Epidermal melanocyte (primary cell): ENCODE results near the gene PLPPR5.
"Not testable (repeated sequence)": the region's sequence is repeated elsewhere in the genome, so short reads cannot be mapped to it uniquely, and the experiment has no call there.

ENCODE experiments used
- DNase-seq: peaks from one replicate; pipeline ENCODE4 v3.0.0; 2011; ENCODE audit warnings: low spot score; ENCODE audit not compliant: insufficient read length

Gene PLPPR5, protein sequence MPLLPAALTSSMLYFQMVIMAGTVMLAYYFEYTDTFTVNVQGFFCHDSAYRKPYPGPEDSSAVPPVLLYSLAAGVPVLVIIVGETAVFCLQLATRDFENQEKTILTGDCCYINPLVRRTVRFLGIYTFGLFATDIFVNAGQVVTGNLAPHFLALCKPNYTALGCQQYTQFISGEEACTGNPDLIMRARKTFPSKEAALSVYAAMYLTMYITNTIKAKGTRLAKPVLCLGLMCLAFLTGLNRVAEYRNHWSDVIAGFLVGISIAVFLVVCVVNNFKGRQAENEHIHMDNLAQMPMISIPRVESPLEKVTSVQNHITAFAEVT

DNA sequence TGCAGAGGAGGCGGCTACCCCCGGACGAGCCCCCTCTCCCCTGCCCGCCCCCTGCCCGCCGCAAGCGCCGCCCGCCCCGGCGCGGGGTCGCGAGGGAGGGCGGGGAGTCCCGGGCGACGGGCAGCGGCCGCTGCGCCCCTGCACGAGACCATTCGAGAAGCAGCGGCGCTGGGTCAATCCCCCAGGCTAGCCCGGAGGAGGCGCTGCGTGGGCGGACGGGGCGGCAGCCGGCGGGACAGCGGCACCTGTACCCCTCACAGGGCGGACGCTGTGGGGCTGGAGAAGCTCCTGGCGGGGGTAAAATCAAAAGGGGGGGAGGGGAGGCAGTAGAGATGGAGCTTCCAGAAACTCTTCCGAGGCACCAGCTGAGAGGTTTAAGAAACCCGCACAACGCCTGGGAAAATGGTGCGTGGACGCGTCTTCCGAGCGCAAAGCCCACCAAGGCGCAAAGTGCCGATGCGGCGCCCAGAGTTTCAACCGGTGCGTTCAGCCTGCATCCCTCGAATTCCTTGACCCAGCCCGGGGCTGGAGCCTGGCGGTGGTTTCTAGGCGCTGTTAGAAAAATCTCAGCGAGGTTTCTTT lies at the start of gene PLPPR5:
Gene PLPPR5 (minus strand): TSS at position 1 of the 582 bp plus-strand sequence. CDS start 190 bp downstream, outside the sequence.
- DNase-seq: no peak

DNA sequence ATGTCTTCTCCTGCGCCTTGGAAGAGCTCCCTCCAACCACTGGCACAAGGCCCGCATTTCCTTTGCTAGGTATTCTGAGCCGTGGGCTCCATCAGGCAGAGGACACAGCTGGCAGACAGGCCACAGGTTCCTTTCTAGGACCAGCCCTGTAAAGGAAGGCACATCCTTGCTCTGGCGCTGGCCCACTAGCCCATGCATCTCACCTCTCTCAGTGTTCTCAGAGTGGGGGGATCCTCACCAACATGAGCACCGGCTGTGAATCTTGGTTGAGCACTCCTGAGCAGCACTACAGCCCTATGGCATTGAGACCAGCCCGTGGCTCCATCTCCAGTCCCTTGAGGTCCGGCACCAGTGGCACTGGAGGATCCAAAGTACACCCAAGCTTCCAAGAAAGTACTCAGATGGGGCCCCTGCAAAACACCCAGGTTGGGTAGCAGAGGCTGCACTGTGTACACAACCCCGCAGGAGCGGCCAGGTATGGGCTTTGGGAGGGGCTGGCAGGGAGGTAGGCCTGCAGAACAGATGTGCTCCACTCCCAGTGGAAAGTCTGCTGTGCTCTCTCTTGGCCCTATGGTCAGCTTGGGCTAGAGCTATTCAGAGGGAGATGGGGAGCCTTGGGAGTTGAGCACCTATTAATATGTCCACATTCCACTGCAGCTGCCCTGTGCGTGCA lies 47.1 kb upstream of the PLPPR5 start:
- no peak for DNase-seq

DNA sequence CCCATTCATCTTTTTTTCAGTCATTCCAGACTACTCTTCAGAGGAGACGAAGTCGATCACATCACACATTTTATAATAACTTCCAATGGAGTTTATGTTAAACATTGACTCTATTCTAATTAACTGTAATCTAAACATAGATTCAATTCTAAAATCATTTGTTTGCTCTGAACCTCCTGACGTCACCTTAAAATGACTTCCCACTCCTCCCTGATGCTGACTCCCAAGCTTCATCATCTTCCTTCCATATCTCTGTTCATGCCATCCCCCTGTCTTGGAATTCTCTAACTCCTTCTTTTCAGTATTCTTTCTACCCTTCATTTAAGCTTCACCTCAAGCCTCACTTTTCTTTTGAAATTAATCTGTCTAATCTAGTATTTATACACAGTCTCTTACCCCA lies 45.1 kb upstream of the PLPPR5 start:
- no peak for DNase-seq

DNA sequence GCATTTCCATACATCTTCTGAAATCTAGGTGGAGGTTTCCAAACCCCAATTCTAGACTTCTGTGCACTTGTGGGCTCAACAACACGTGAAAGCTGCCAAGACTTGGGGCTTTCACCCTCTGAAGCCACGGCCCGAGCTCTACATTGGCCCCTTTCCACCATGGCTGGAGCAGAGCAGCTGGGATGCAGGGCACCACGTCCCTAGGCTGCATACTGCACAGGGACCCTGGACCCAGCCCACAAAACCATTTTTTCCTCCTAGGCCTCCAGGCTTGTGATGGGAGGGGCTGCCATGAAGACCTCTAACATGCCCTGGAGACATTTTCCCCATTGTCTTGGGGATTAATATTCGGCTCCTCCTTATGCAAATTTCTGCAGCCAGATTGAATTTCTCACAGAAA lies 32.1 kb upstream of the PLPPR5 start:
- not testable (repeated sequence) for DNase-seq

DNA sequence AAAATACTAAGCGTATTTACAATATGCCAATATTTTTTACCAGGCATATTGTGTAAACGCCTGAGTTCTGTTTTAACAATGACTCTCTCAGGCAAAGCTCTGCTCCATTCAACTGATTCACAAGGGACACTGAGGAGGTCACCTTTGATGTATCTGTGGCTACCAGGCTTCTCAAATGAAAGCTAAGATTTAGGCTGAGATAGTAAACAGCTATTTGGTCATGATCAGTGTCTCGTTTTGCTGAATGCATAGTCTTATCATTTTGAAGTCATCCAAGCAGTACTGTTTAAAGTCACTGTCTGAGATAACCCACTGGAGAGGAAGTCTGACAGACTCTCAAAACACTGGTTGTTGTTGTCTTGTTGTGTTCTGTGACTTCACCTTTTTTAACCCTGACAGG lies 13.7 kb upstream of the PLPPR5 start:
- no peak for DNase-seq

DNA sequence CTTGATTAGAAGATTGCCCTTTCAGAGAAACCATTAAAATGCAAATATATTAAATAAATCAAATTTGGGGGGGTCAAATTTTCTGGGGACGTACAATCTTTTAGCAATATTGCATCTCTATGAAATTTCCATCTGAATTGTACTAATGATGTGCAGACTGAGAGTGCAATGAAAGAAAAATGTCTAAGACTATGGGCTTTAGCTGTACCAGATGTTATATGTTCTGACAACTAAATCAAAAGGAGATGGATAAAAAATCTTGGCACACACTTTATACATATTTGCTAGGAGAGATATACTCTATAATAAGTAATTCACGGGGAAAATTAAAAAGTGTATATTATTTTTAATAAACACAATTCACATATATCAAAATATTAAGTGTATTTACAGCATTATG lies 13.0 kb upstream of the PLPPR5 start:
- DNase-seq: no peak

DNA sequence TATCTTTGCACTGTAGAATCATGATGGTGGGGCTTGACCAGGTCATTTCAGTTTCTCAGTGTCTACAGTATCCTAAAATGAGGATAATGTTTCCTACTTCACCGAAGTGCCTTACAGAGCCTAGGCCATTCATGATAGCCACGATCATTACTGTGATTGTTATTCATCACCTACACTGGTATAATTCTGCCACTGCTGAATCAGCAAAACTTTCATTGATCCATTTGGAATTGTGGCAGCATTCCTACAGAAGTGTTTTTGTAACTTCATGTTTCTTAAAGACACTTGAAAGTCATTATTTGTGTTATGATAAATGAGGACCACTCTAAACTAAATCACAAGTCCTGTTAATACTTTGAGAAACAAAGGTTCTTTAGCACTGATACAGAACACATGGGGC lies 6.0 kb upstream of the PLPPR5 start:
- DNase-seq: no peak

DNA sequence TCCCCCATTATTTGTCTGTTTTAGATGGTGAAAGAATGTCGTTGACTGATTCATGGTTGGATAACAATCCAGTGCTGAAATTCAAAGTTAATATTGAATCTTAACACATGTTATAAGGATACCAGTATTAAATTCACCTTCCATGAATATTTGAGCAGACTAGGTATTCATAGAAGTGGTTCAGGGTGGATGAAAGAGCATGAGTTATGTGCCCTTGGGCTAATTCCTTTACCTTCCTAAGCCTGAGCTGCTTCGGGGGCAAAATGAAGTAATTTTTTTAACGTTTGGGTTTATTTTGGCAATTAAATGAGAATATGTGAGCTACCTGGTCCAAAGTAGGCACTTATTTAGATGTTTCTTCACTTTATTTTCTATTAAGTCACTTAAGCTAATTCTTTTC lies 2.7 kb upstream of the PLPPR5 start:
- no peak for DNase-seq

DNA sequence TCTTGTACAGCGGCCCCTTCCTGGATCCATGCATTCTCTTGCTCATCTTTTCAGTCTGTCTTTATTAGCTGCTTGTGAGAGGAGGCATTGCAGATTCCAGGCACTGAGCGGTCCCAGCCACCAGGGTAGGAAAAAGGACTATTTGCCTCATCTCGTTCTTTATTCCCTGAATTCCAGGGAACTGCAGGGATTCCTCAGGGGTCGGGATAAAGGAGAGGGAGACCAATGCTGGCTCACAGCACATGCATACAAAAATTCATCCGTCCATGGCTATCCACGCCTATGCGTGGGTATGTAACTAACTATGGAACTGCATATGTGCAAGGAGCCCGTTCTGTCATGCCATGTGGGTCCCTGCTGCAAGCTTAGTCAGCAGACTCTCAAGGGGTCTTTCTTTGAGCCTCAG lies 879 bp upstream of the PLPPR5 start:
- no peak for DNase-seq

DNA sequence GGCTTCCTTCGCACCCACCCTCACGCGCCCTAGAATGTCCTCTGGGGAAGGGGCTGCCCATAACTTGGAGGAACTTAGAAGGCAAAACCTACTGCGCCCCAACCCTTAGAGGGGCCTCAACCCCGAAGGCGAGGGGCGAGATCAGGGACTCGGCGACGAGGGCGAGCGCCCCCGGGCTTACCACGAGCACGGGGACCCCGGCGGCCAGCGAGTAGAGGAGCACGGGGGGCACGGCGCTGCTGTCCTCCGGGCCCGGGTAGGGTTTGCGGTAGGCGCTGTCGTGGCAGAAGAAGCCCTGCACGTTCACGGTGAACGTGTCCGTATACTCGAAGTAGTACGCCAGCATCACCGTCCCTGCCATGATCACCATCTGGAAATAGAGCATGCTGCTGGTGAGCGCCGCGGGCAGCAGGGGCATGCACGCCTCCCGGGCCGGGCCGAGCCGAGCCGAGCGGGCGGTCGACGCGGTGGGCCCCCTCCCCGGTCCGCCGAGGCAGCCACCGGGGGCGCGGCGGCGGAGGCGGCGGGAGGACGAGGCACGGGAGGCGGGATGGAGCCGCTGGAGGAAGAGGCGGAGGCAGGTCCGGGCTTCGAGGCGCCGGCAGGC lies 304 bp downstream of the PLPPR5 start:
- no peak for DNase-seq

DNA sequence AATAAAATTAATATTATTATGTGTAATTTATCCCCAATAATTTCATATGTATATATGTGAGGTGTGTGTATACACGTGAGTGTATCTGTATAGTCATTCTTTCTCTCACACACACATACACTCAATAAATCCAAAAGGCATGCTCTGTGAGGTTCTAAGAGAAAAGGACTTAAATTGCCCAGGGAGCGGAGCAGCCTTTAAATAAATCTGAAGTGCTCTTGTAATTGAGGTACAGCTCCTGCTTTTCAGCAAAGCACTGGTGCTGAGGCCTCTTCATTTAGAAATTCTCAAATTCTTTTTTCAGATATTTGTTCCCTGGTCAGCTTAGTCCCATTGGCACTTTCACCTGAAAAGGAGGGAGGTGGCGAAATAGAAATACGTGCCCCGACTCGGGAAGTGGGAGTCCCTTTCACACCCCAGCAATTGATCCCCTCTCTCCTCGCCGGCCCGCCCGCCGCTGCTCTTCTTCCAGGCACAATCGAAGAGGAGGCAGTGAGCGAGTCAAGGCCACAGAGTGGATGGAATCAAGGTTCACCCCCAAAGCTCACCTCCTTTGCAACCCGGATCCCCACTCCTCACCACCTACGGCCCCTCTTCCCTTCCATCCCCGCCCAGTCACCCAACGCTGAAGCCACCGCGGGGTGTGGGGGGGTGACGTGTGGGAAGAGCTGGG lies 944 bp downstream of the PLPPR5 start:
- no peak for DNase-seq

DNA sequence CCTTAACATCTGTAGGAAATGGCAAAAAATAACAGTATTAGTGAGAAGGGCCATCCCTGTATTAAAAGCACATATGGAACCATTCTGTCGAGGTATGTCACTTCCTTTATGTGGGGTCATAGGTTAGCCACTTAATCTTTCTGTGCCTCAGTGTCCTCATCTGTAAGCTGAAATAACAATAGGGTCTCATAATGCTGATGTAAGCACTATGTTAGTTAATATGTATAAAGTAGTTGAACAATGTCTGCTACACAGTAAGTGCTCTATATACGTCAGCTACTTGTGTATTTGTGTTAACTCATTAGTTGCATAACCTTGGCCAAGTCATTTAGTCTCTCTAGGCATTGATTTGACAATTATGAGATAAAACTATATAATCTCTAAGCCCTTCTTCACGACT lies 11.8 kb downstream of the PLPPR5 start:
- DNase-seq: no peak

DNA sequence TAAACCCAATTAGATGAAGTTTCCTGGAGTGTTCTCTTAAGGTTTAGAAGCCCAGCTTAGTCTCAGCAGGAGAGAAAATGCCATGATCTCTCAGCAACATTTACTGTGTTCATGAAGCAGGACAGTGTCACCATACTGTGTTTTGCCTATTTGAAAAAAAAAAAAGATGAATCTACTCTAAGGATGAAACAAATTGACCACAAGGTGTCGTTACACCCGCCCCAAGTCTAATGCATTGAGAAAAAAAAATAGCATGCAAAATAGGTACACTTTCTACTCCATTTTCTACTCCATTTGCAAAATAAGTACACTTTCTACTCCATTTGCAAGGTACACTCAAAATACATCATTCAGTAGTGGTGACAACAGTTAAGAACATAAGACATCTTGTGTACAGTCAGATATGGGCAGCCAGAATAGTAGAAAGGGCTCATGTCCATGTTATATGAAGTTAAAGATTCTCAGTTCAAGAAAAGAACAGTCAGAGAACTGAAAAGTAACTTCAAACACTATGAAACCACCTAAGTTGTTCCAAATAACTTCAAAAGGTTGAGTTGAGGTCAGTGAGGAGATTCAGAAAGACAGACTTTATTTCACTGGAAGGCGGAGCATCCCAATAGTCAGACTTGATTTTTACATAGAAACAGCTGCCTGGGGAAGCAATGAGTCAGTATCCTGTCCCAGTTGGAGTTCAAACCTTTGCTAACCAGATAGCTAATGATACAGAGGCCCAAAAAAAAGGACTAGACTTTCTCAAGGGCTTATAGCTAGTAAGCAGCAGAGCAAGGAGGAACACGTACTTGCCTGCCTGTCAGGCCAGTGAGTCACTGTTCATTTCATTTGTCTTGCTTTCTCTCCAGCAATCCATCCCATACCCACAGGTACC lies 13.3 kb downstream of the PLPPR5 start:
- DNase-seq: no peak

DNA sequence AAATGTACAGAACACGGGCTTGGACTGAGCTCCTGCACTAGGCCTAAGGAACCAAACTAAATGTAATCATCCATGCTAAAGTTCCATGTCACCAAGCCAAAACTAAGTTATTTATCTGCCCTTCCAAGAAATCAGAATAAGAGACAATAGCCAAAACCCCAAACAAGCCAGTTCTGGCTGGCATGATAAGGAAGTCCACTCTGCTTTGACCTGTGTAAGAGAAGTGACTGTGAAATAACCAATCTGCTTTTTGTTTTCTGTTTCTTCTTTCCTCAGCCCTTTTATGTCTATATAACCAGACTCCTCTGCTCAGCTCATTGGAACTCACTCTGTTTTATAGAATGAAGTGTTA lies 15.1 kb downstream of the PLPPR5 start:
- no peak for DNase-seq

DNA sequence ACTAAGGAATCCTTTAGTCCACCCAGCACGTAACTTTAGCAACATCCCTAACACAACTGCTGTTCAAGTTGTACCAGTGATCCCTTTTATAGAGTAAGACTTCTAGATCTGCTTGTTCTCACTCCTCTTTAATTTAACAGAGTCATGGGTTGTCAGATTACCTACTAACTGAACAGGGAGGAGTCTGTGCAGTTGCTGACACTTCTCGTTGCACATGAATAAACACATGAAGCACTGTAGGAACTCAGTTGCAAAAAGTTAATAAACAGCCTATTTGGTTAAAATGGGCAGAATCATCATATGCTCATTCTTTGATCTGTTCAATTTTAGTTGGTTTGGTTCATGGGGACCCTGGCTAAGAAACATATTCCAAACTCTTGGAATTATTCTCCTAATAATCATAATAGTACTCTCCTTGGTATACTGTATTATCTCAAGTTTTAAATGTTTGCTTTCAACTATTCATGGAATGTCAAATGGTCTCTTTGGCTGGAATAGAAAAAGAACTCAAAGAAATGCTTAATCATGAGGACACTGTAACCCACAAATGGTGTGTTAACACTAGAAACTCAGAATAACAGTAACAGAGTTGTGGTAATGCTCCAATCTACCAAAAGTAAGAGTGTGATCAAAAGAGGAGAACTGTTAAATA lies 15.6 kb downstream of the PLPPR5 start:
- DNase-seq: no peak

DNA sequence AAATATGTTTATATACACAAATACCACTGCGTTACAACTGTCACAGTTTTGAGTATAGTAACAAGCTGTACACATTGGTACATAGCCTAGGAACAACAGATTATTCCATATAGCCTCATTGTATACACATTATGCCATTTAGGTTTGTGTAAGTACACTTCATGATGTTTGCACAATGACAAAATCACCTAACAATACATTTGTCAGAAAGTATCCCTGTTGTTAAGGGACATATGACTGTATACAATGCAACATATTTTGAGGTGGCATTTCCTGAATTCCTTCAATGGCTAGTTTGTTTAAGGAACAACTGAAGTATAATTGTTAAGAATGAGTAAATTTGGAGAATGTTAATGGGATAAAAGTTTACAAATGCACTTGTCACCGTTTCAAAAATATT lies 19.0 kb downstream of the PLPPR5 start:
- no peak for DNase-seq

DNA sequence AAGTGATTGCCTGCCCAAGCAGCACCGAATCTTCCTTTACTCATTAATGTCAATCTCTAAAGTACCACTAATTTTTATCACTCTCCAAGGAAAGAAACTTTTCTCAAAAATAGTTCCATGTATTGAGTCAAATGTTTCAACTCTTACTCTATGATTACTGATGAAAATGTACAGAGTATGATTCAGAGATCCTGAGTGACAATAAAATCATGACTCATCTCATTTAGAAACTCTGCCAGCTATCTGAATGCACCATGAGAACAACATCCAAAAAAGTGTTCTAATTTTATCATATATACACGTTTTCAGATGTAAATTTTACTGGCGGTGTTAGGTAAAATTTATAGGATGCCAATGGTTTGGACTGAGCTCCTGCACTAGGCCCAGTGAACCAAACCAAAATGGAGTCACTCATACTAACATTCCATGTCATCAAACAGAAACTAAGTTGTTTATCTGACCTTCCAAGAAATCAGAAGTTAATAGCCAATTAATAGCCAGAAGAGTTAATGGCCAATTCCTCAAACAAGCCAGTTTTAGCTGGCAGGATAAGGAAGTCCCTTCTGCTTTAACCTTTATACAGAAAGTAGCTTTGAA lies 22.6 kb downstream of the PLPPR5 start:
- no peak for DNase-seq

DNA sequence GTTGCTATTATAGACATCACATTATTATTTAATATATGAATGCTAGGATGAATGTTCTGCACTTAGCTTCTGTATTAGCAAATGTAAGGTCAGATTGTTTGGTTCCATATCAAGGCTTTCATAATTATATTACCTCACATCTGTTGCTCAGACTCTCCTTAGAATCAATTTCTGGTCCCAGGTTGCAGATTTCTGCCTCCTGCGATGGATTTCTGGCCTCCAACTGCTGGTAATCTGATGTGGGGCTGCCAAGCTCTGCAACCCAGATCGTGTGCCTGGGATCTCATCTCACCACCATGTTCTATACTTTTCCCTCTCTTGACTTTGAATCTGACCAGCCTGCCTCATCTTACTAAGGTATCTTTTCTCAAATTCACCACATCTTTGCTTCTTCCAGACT lies 25.2 kb downstream of the PLPPR5 start:
- no peak for DNase-seq

DNA sequence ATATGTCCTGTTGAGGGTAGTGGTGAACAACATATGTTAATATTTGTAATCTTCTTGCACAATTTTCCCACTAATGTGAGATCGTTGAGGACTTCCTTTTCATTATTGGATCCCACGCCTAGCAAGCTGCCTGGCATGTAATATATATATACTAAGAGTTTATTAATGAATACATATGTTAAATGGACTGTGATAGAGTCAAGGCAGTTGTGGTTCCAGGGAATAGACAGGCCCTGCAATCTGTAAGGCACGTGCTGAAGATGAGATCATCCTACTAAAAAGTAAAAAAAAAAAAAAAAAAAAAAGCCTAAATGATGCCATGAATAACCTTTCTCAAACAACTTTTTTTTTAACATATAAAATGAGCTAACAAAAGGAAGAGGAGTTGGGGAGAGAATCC lies 28.9 kb downstream of the PLPPR5 start:
- no peak for DNase-seq

DNA sequence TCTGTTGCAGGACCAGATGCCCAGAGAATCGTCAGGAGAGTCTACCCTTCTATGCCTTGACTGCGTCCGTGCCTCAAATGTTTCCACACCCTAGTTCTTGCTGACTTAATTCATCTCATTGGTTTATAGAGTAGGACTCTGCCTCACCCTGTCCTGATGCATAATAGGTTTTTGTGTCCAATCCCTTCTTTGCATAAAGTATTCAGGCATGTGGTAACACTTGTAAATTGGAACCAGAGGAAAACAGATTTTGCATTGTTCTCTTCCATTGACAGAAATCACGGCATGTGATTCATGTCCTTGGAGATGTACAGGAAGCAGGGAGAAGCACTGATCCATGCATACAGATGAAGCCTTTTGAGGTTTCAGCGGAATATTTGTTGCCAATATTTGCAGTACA lies 29.5 kb downstream of the PLPPR5 start:
- DNase-seq: peak; percentile 26
